ENCODE measurements around the gene CCDC146.
A peak's percentile ranks its signal among the peaks of the same experiment; 100 is the strongest.

Gene CCDC146

DNA sequence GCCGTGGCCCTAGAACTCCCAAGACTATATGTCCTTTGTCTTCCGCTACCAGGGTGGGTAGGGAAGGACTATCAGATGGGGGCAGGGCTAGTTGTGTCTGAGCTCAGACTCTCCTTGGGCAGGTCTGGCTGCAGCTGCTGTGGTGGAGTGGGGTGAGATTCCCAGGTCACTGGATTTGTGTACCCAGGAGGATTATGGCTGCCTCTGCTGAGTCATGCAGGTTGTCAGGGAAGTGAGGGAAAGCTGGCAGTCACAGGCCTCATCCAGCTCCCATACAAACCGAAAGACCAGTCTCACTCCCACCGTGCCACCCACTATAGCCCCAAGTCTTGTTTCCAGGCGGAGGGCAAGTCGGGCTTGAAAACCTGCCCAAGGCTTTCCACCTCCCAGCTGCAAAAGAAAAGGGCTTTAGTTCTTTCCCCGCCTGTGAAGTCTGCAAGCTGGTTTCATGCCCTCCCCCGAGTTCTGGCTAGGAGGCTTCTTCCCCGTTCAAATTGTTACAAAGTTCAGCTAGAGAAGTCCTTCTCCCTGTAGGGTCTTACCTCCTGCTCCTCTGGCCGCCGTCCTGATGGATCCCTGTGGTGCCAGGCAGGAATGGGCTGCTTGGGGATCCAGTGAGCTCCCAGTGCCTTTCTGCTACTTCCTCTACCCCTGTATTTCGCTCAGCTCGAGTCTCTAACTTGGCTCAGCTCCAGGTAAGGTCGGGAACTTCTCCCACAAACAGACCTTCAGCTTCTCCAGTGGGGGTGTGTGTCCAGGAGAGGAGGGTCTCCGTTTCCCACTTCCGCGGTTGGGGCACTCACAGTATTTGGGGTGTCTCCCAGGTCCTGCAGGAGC lies 184.0 kb downstream of the CCDC146 start:
- no peak overlapping the region for H3K4me3 ChIP-seq (ENCODE audit: low read length)
- TF ChIP-seq, protein P1, sequence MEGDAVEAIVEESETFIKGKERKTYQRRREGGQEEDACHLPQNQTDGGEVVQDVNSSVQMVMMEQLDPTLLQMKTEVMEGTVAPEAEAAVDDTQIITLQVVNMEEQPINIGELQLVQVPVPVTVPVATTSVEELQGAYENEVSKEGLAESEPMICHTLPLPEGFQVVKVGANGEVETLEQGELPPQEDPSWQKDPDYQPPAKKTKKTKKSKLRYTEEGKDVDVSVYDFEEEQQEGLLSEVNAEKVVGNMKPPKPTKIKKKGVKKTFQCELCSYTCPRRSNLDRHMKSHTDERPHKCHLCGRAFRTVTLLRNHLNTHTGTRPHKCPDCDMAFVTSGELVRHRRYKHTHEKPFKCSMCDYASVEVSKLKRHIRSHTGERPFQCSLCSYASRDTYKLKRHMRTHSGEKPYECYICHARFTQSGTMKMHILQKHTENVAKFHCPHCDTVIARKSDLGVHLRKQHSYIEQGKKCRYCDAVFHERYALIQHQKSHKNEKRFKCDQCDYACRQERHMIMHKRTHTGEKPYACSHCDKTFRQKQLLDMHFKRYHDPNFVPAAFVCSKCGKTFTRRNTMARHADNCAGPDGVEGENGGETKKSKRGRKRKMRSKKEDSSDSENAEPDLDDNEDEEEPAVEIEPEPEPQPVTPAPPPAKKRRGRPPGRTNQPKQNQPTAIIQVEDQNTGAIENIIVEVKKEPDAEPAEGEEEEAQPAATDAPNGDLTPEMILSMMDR (IDR thresholded peaks at IDR 0.05; ENCODE audit: insufficient read depth, low read depth, low read length, missing control alignments) = no peak
- no peak for DNase-seq (ENCODE audit: low read depth)

DNA sequence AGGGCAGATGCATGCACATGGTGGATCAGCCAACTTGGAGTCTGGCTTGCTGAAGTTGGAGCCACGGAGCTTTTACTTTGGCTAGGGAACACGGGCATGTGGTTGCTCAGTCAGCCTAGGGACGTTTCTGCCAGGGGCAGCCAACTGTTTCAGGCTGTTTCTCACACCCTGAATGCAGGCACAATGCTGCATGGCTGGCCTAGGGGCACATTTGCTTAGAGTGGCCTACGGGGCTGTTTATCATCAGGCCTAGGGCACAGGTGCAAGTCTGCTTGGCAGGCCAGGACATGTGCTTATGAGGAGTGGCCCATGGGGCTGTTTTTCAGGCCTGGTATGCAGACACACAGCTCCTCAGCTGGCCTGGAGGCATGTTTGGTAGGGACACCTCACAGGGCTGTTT lies 186.4 kb downstream of the CCDC146 start:
- no peak overlapping the region for H3K4me3 ChIP-seq (ENCODE audit: low read length)
- TF ChIP-seq, protein P1 (IDR thresholded peaks at IDR 0.05; ENCODE audit: insufficient read depth, low read depth, low read length, missing control alignments) = no peak
- peak; percentile 85 for DNase-seq (ENCODE audit: low read depth)

DNA sequence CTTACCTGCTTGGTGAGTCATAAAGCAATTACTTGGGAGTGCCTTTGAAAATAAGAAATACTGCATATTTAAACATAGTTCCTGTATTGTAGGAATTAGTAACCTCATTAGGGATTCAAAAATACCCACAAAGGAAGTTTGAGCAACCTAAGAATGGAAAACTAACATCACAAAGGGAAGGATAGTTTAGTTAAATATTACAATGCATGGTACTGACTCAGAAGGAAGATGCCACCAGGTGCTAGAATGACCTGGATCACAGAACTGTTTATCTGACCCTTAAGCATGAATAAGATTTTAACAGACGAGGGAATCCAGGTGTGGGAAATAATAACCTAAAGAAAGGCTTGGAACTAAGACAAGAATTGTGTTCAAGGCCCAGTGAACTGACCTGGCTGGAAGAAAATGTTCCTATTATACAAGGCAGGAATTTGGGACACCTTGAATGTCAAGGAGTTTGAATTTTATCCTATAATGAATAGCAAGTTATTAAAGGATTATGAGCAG lies 187.4 kb downstream of the CCDC146 start:
- TF ChIP-seq, protein P1 (IDR thresholded peaks at IDR 0.05; ENCODE audit: insufficient read depth, low read depth, low read length, missing control alignments) = no peak
- peak; percentile 60 for DNase-seq (ENCODE audit: low read depth)
- H3K4me3 ChIP-seq (ENCODE audit: low read length) = no peak overlapping the region

DNA sequence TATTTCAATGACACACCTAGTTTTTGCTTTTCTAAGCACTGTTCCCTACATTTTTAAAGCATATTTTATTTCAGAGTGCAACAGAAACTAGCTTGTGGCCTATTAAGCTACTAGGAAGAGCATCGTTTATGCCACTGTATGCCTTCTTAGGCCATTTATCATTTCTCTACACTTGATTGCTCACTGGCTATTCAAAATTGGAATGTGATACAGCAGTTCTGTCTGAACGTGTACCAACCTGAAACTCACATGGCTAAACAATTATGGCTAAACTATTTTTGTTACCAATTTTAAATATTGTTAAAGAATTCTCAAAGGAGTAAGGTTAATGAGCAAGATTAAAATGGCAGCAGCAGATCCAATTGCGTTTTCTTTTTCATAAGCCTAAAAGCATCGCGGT lies 188.6 kb downstream of the CCDC146 start:
- H3K4me3 ChIP-seq (ENCODE audit: low read length) = no peak overlapping the region
- TF ChIP-seq, protein P1 (IDR thresholded peaks at IDR 0.05; ENCODE audit: insufficient read depth, low read depth, low read length, missing control alignments) = no peak
- DNase-seq (ENCODE audit: low read depth) = peak; percentile 72

DNA sequence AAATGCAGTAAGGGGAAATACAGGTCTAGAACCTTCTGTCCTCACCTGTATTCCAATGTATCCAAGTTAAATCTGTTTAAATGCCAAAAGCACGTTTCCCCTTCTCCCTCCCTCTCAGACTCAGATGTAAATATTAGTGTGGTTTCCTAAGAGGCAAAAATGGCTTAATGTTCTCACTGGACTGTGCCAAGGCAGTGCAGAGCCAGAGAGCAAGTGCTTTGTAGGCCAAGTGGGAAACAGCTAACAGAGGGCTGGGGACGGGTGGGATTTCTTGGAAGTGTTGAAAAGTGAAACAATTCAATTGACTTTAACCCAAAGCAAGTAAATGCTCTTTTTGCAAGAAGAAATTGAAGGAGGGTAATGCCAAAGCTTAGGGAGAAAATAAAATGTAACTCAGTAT lies 190.7 kb downstream of the CCDC146 start:
- no peak overlapping the region for H3K4me3 ChIP-seq (ENCODE audit: low read length)
- TF ChIP-seq, protein P1 (IDR thresholded peaks at IDR 0.05; ENCODE audit: insufficient read depth, low read depth, low read length, missing control alignments) = no peak
- DNase-seq (ENCODE audit: low read depth) = no peak

DNA sequence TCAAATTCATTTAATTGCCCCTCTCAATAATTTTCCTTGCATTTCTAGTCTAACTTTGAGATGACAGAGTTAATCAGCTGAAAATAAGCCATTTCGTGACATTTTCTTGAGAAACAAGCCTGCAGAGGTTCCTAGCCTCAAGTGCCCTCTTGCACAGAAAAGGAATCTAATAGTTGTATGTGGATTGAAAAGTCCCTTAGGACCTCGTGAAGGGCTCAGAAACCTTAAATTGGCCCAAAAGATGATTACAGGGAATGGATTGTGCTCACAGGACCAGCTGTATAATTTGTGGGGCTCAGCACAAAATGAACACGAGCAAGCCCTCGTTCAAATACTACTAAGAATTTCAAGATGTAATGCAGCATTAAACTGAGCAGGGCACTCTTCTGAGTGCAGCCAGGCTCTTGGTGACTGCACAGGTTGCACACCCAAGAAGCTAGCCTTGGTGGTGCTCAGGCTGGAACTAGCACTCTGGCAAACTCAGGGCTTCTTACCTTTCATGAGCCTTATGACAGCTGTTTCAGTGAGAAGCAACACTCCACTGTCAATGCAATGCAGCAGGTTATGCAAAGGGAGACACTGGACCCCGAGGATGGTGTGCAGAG lies 191.6 kb downstream of the CCDC146 start:
- TF ChIP-seq, protein P1 (IDR thresholded peaks at IDR 0.05; ENCODE audit: insufficient read depth, low read depth, low read length, missing control alignments) = no peak
- DNase-seq (ENCODE audit: low read depth) = no peak
- H3K4me3 ChIP-seq (ENCODE audit: low read length) = no peak overlapping the region

Data from epithelial cell of esophagus (primary cell).